Measurements from ENCODE around the gene USP12. TPM values are rescaled to one million over a fixed set of nuclear protein-coding genes. Genes with fewer than 3 reads are reported as not detected.
A peak's percentile ranks its signal among the peaks of the same experiment; 100 is the strongest.

Gene USP12
- total RNA-seq, 1 experiment from 2014 or later: 36.2 TPM

GRCh38 chr13:27023385-27024073 is 148.1 kb downstream of the USP12 start:
- no peak for TF ChIP-seq CTCF (IDR thresholded peaks at IDR 0.05; ENCODE audit: insufficient read depth in 1 of 2, low read depth in 1 of 2, low read length in 1 of 2, severe bottlenecking in 1 of 2, unreplicated experiment in 1 of 2)
- POLR2A ChIA-PET: no interaction called here
- Mint-ChIP-seq H3K4me3 (ENCODE audit: unreplicated experiment) (no peak overlapping the region), H3K4me1 (ENCODE audit: low read depth, unreplicated experiment) (peaks cover under 1% of the 10 kb centered on the region), H3K27me3 (ENCODE audit: insufficient read depth, unreplicated experiment) (no peaks in the 10 kb centered on the region), H3K27ac (ENCODE audit: unreplicated experiment) (no peak overlapping the region), H3K36me3 (ENCODE audit: insufficient read depth, unreplicated experiment) (no peaks in the 10 kb centered on the region), H3K9me3 (ENCODE audit: unreplicated experiment) (no peaks in the 10 kb centered on the region)
- H3K27me3 ChIP-seq (replicated peaks; ENCODE audit: control insufficient read depth, insufficient read depth, low read length): no peaks in the 10 kb centered on the region
- CTCF ChIA-PET: interaction anchor here (0.5 to 1.7 kb wide), 3 partner anchors 38 to 339 kb away, joined by 3 to 10 read pairs (median 4); no protein-coding TSS in a partner anchor
- no peak overlapping the region for H3K4me3 ChIP-seq (ENCODE audit: low read depth, low read length)
- no TSS peak for BruUV-seq (replicated peaks)
- intact Hi-C loops (cut with micrococcal nuclease; ENCODE audit: unreplicated experiment): no loop called here
- DNase-seq: no peak
- peaks cover 10% of the 10 kb centered on the region for H3K4me1 ChIP-seq
- no peaks in the 10 kb centered on the region for H3K9me3 ChIP-seq
- H3K36me3 ChIP-seq (ENCODE audit: control insufficient read depth, insufficient read depth, low read length): no peaks in the 10 kb centered on the region

- ChIA-PET POLR2A (no interaction called here), CTCF (interaction anchor here (0.5 to 1.7 kb wide), 4 partner anchors 38 to 339 kb away, joined by 3 to 10 read pairs (median 5); no protein-coding TSS in a partner anchor)
- Histone ChIP-seq H3K27me3 (replicated peaks; ENCODE audit: control insufficient read depth, insufficient read depth, low read length) (no peaks in the 10 kb centered on the region), H3K36me3 (ENCODE audit: control insufficient read depth, insufficient read depth, low read length) (no peaks in the 10 kb centered on the region), H3K4me1 (peaks cover 10% of the 10 kb centered on the region), H3K9me3 (no peaks in the 10 kb centered on the region), H3K4me3 (ENCODE audit: low read depth, low read length) (no peak overlapping the region)
- Mint-ChIP-seq H3K36me3 (ENCODE audit: insufficient read depth, unreplicated experiment) (no peaks in the 10 kb centered on the region), H3K4me3 (ENCODE audit: unreplicated experiment) (no peak overlapping the region), H3K9me3 (ENCODE audit: unreplicated experiment) (no peaks in the 10 kb centered on the region), H3K27me3 (ENCODE audit: insufficient read depth, unreplicated experiment) (no peaks in the 10 kb centered on the region), H3K4me1 (ENCODE audit: low read depth, unreplicated experiment) (no peaks in the 10 kb centered on the region), H3K27ac (ENCODE audit: unreplicated experiment) (peak overlapping the region; percentile 30)
- BruUV-seq (replicated peaks): no TSS peak
- TF ChIP-seq CTCF (IDR thresholded peaks at IDR 0.05; ENCODE audit: insufficient read depth in 1 of 2, low read depth in 1 of 2, low read length in 1 of 2, severe bottlenecking in 1 of 2, unreplicated experiment in 1 of 2): no peak
- intact Hi-C loops (cut with micrococcal nuclease; ENCODE audit: unreplicated experiment): no loop called here
- DNase-seq: peak in 1 of 2 experiments; percentile 40
Measured at GRCh38 chr13:27022571-27023311, 148.9 kb downstream of the USP12 start.

GRCh38 chr13:27020415-27020814 is 151.2 kb downstream of the USP12 start:
- Histone ChIP-seq H3K27me3 (replicated peaks; ENCODE audit: control insufficient read depth, insufficient read depth, low read length) (no peaks in the 10 kb centered on the region), H3K4me3 (ENCODE audit: low read depth, low read length) (no peak overlapping the region), H3K4me1 (peaks cover 10% of the 10 kb centered on the region), H3K36me3 (ENCODE audit: control insufficient read depth, insufficient read depth, low read length) (no peaks in the 10 kb centered on the region), H3K9me3 (no peaks in the 10 kb centered on the region)
- no TSS peak for BruUV-seq (replicated peaks)
- no peaks in the 10 kb centered on the region for H3K36me3 Mint-ChIP-seq (ENCODE audit: insufficient read depth, unreplicated experiment)
- H3K9me3 Mint-ChIP-seq (ENCODE audit: unreplicated experiment): no peaks in the 10 kb centered on the region
- no peaks in the 10 kb centered on the region for H3K27me3 Mint-ChIP-seq (ENCODE audit: insufficient read depth, unreplicated experiment)
- intact Hi-C loops (cut with micrococcal nuclease; ENCODE audit: unreplicated experiment): no loop called here
- H3K4me3 Mint-ChIP-seq (ENCODE audit: unreplicated experiment): no peak overlapping the region
- no peak for TF ChIP-seq CTCF (IDR thresholded peaks at IDR 0.05; ENCODE audit: insufficient read depth in 1 of 2, low read depth in 1 of 2, low read length in 1 of 2, severe bottlenecking in 1 of 2, unreplicated experiment in 1 of 2)
- CTCF ChIA-PET: no interaction called here
- no peaks in the 10 kb centered on the region for H3K4me1 Mint-ChIP-seq (ENCODE audit: low read depth, unreplicated experiment)
- DNase-seq: no peak
- POLR2A ChIA-PET: no interaction called here
- no peak overlapping the region for H3K27ac Mint-ChIP-seq (ENCODE audit: unreplicated experiment)
